Endodermal cell (in vitro differentiated cells): Measurements from ENCODE around the gene VANGL1. TPM values are rescaled to one million over a fixed set of nuclear protein-coding genes. Genes with fewer than 3 reads are reported as not detected.

Experiments used
- DNase-seq: peaks from one replicate; pipeline ENCODE4 v3.0.0-alpha.2; 2017
- H3K27ac ChIP-seq: 2 replicates; pipeline ENCODE4 v1.5.1; 2013; ENCODE audit warnings: mild to moderate bottlenecking, low read depth, low read length, moderate library complexity
- H3K27me3 ChIP-seq: 2 replicates; pipeline ENCODE4 v1.6.1; 2013; ENCODE audit warnings: mild to moderate bottlenecking, low read length, moderate library complexity; ENCODE audit not compliant: insufficient read depth, control insufficient read depth, poor library complexity, severe bottlenecking
- H3K36me3 ChIP-seq: 2 replicates; pipeline ENCODE4 v1.7.0; 2013; ENCODE audit warnings: mild to moderate bottlenecking, low read length, moderate library complexity; ENCODE audit not compliant: control insufficient read depth, insufficient read depth
- H3K4me1 ChIP-seq: one replicate; pipeline ENCODE4 v1.7.0; 2013; ENCODE audit warnings: low read length; ENCODE audit not compliant: control insufficient read depth, insufficient read depth
- H3K4me3 ChIP-seq: 2 replicates; pipeline ENCODE4 v1.5.1; 2013; ENCODE audit warnings: mild to moderate bottlenecking, low read length, moderate library complexity
- H3K9ac ChIP-seq: 2 replicates; pipeline ENCODE4 v1.6.1; 2013; ENCODE audit warnings: mild to moderate bottlenecking, low read length, moderate library complexity; ENCODE audit not compliant: poor library complexity, severe bottlenecking; ENCODE audit errors: extremely low read depth
- H3K9me3 ChIP-seq: 2 replicates; pipeline ENCODE4 v1.6.1; 2013; ENCODE audit warnings: mild to moderate bottlenecking, low read length, moderate library complexity; ENCODE audit not compliant: control insufficient read depth
- H3K27ac Mint-ChIP-seq: 2 replicates; pipeline ENCODE4 v1.8.0; 2020; ENCODE audit warnings: mixed read lengths
- H3K27me3 Mint-ChIP-seq: 2 replicates; pipeline ENCODE4 v1.8.0; 2021; ENCODE audit warnings: mild to moderate bottlenecking, mixed read lengths; ENCODE audit not compliant: insufficient read depth
- H3K36me3 Mint-ChIP-seq: 2 replicates; pipeline ENCODE4 v1.8.0; 2020; ENCODE audit warnings: low read depth, mixed read lengths
- H3K4me1 Mint-ChIP-seq: 2 replicates; pipeline ENCODE4 v1.8.0; 2020; ENCODE audit warnings: mixed read lengths
- H3K4me3 Mint-ChIP-seq: 2 replicates; pipeline ENCODE4 v1.8.0; 2020; ENCODE audit warnings: mild to moderate bottlenecking, moderate library complexity, mixed read lengths
- H3K9me3 Mint-ChIP-seq: 2 replicates; pipeline ENCODE4 v1.8.0; 2020; ENCODE audit warnings: mild to moderate bottlenecking, mixed read lengths
- WGBS, 2 experiments: methylation state at CpG; one replicate each; pipeline versions ENCODE4 v1.1.5 to v1.1.7; 2013; ENCODE audit warnings: missing lambda C conversion rate in 2 of 2, mixed read lengths in 1 of 2; ENCODE audit not compliant: insufficient coverage in 1 of 2, insufficient read length in 1 of 2; 5-methylcytosine and 5-hydroxymethylcytosine counted together
- total RNA-seq, 2 donors: library from RNA; stranded (reverse); fragmentation: NEBNext Ultra II Directional in 1 of 2; extraction: Animal tissue kit (Norgen Biotek cat#: 25700) in 1 of 2; gene quantifications; 2 replicates in 1 of 2; 3 replicates in 1 of 2; pipeline ENCODE4 v1.2.1, GENCODE V29; 2021
- TF ChIP-seq, protein P1 (sequence below): fragments of 200-600 bp; sonication (generic); conservative IDR thresholded peaks from 2 replicates; pipeline ENCODE4 v1.5.0; 2021; ENCODE audit warnings: antibody characterized with exemption, mild to moderate bottlenecking

The VANGL1 gene
- total RNA-seq, 2 donors from 2014 or later = 47.2 to 66.4 TPM

DNA sequence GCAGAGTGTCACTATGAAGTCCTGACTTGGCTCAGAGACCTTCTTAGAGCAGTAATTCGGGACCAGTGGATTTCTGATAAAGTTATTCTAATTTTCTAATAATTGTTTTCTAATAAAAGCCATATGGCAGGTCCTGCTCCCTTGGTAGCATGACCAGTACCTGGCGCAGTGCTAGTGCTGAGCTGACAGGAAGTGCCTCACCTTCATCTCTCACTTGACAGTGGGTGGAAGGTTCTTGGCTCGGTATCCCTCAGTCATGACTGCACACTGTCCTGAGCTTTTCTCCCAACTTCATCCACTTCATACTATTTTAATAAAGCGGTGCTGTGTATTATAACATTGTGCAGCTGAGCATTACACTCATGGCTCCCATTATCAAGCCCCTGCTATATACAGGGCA, 14.1 kb downstream of the VANGL1 start:
- Mint-ChIP-seq H3K27me3 (no peaks in the 10 kb centered on the region), H3K4me1 (peaks cover 83% of the 10 kb centered on the region), H3K27ac (no peak overlapping the region), H3K36me3 (peaks cover 93% of the 10 kb centered on the region), H3K9me3 (no peaks in the 10 kb centered on the region), H3K4me3 (no peak overlapping the region)
- H3K9me3 ChIP-seq = no peaks in the 10 kb centered on the region
- no peak overlapping the region for H3K4me3 ChIP-seq
- TF ChIP-seq, protein P1, sequence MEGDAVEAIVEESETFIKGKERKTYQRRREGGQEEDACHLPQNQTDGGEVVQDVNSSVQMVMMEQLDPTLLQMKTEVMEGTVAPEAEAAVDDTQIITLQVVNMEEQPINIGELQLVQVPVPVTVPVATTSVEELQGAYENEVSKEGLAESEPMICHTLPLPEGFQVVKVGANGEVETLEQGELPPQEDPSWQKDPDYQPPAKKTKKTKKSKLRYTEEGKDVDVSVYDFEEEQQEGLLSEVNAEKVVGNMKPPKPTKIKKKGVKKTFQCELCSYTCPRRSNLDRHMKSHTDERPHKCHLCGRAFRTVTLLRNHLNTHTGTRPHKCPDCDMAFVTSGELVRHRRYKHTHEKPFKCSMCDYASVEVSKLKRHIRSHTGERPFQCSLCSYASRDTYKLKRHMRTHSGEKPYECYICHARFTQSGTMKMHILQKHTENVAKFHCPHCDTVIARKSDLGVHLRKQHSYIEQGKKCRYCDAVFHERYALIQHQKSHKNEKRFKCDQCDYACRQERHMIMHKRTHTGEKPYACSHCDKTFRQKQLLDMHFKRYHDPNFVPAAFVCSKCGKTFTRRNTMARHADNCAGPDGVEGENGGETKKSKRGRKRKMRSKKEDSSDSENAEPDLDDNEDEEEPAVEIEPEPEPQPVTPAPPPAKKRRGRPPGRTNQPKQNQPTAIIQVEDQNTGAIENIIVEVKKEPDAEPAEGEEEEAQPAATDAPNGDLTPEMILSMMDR = no peak
- no peak overlapping the region for H3K27ac ChIP-seq
- 88 to 95% methylated on average over 2 to 4 of the region's 4 CpGs for WGBS, 2 experiments
- H3K36me3 ChIP-seq = peaks cover 97% of the 10 kb centered on the region
- peaks cover 25% of the 10 kb centered on the region for H3K4me1 ChIP-seq
- H3K9ac ChIP-seq = no peak overlapping the region
- DNase-seq = peak; percentile 24
- H3K27me3 ChIP-seq = no peaks in the 10 kb centered on the region

DNA sequence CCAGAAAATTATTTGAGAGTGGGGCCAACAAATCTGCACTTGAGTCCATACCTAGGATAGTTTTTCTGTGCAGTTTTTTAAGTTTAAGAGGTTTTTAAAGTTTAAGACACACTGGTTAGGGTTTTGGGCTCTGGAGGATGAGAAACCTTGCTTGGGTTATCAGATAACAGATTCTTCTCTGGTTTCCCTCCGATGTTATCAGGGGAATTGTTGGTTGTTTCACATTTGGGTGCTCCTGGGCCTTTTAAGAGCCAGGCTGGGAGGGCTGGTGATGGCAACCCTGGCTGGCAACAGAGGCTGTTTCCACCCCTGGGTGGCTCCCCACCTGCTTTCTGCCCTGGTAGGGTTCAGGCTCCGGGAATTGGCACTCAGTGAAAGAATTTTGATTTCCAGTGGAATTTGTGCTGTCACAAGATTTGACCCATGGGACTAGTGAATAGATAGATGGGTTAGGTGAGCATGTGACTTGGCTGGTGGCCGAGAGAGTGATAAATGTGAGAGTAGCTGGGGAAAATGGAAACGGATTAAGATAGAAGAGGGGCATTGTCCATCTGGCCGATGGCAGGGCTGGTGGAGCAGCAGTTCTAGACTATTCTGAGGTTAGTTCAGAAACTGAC, 14.8 kb downstream of the VANGL1 start:
- no peak overlapping the region for H3K4me3 Mint-ChIP-seq

DNA sequence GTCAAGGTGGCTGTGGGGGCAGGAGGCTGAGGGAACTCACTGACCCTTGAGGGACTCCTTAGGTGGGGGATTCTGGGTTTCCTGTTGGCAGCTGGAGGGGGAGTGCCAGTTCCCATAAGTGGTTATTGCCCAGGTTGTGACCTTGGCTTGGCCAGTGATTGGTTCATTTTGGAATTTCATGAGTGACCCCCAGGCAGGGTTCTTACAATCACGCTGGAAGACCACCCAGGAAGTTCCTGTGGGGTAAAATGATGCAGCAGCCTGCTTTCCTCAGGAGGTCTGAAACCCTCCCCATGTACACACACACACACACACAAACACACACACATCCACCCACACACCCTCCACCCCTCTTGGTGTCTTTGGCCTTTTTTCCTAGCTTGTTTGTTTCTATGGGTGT, 16.9 kb downstream of the VANGL1 start:
- H3K4me1 Mint-ChIP-seq = peaks cover 62% of the 10 kb centered on the region
- H3K9ac ChIP-seq = no peak overlapping the region
- H3K27me3 ChIP-seq = no peaks in the 10 kb centered on the region
- H3K36me3 Mint-ChIP-seq = peaks cover 92% of the 10 kb centered on the region
- peaks cover 97% of the 10 kb centered on the region for H3K36me3 ChIP-seq
- no peaks in the 10 kb centered on the region for H3K9me3 ChIP-seq
- no peaks in the 10 kb centered on the region for H3K9me3 Mint-ChIP-seq
- H3K27me3 Mint-ChIP-seq = no peaks in the 10 kb centered on the region
- peak; percentile 43 for DNase-seq
- H3K27ac Mint-ChIP-seq = peak overlapping the region; percentile 89
- peaks cover 20% of the 10 kb centered on the region for H3K4me1 ChIP-seq
- H3K4me3 ChIP-seq = no peak overlapping the region
- WGBS, 2 experiments = 80% methylated on average over 1 of the region's 1 CpG; no CpG with 5 or more reads in 1 of the 2 experiments
- no peak overlapping the region for H3K4me3 Mint-ChIP-seq
- TF ChIP-seq, protein P1 = no peak
- H3K27ac ChIP-seq = no peak overlapping the region

More for the DNA sequence above, 14.8 kb downstream of the VANGL1 start:
- Mint-ChIP-seq H3K27ac (peak overlapping the region; percentile 42), H3K36me3 (peaks cover 94% of the 10 kb centered on the region), H3K4me1 (peaks cover 76% of the 10 kb centered on the region), H3K9me3 (no peaks in the 10 kb centered on the region), H3K27me3 (no peaks in the 10 kb centered on the region)
- Histone ChIP-seq H3K4me3 (no peak overlapping the region), H3K27me3 (no peaks in the 10 kb centered on the region), H3K9me3 (no peaks in the 10 kb centered on the region), H3K36me3 (peaks cover 98% of the 10 kb centered on the region), H3K9ac (no peak overlapping the region), H3K4me1 (peaks cover 20% of the 10 kb centered on the region), H3K27ac (no peak overlapping the region)
- peak; percentile 38 for DNase-seq
- WGBS, 2 experiments = 91 to 92% methylated on average over 4 to 5 of the region's 5 CpGs
- TF ChIP-seq, protein P1 = no peak
